Lung (tissue), 12 donors: ENCODE data around the gene TEDC1. TPM values are rescaled to one million over a fixed set of nuclear protein-coding genes. Genes with fewer than 3 reads are reported as not detected.

Source experiments
- ATAC-seq: fragments of 200-7000 bp; cut with Tn5 transposase; one replicate; pipeline ENCODE4 v1.9.1; 2020; ENCODE audit warnings: moderate number of reproducible peaks; ENCODE audit not compliant: insufficient read depth, low FRiP score
- DNase-seq, 3 donors: peaks; one replicate each; pipeline ENCODE4 v3.0.0-alpha.2; 2013 to 2017
- H3K27ac ChIP-seq, 2 donors: one replicate each; pipeline ENCODE4 v1.5.1; 2013; ENCODE audit warnings: mild to moderate bottlenecking in 2 of 2, moderate library complexity in 2 of 2, control low read depth in 1 of 2, inconsistent platforms in 1 of 2, low read depth in 1 of 2, low read length in 1 of 2
- H3K27me3 ChIP-seq, 3 donors: one replicate each; pipeline ENCODE4 v1.5.1; 2013; ENCODE audit warnings: low read length in 2 of 3; ENCODE audit not compliant: control insufficient read depth in 3 of 3, insufficient read depth in 3 of 3
- H3K36me3 ChIP-seq, 4 donors: one replicate each; pipeline ENCODE4 v1.5.1; 2013; ENCODE audit warnings: low read length in 4 of 4, mild to moderate bottlenecking in 1 of 4, moderate library complexity in 1 of 4; ENCODE audit not compliant: control insufficient read depth in 4 of 4, insufficient read depth in 4 of 4
- H3K4me1 ChIP-seq, 5 donors: one replicate each; pipeline ENCODE4 v1.5.1; 2013; ENCODE audit warnings: low read length in 5 of 5, mild to moderate bottlenecking in 2 of 5, moderate library complexity in 1 of 5; ENCODE audit not compliant: control insufficient read depth in 5 of 5, insufficient read depth in 5 of 5
- H3K4me3 ChIP-seq: one replicate; pipeline ENCODE4 v1.5.1; 2013; ENCODE audit warnings: mild to moderate bottlenecking, control low read depth, moderate library complexity
- H3K9ac ChIP-seq, 2 donors: one replicate each; pipeline ENCODE4 v1.5.1; 2013; ENCODE audit warnings: low read length in 2 of 2, control low read depth in 1 of 2; ENCODE audit not compliant: insufficient read depth in 1 of 2
- H3K9me3 ChIP-seq, 4 donors: one replicate each; pipeline ENCODE4 v1.5.1; 2013; ENCODE audit warnings: low read length in 3 of 4, mild to moderate bottlenecking in 1 of 4, moderate library complexity in 1 of 4; ENCODE audit not compliant: control insufficient read depth in 4 of 4, insufficient read depth in 3 of 4
- CTCF ChIP-seq: IDR thresholded peaks from 2 replicates; pipeline ENCODE4 v1.5.1; 2012; ENCODE audit warnings: mild to moderate bottlenecking; ENCODE audit errors: control extremely low read depth, extremely low read depth
- WGBS, 2 donors: extraction: QIAGEN DNeasy Blood & Tissue Kit; methylation state at CpG; one replicate each; pipeline ENCODE4 v1.1.7; 2013; 5-methylcytosine and 5-hydroxymethylcytosine counted together
- polyA plus RNA-seq, 2 donors: library from polyadenylated mRNA; stranded (reverse); fragments of 200-250 nt; gene quantifications; one replicate each; pipeline ENCODE4 v1.2.1, GENCODE V29; 2013
- total RNA-seq, 2 donors: library from RNA; depleted of rRNA in 1 of 2; stranded (reverse); fragments of >200 nt in 1 of 2; gene quantifications; one replicate each; pipeline ENCODE4 v1.2.1, GENCODE V29; 2014 to 2021
- donor health status: control.
- donor health status: control.
- donor health status: Bipolar disorder and iron deficiency.
- donor health status: healthy.
- donor health status: DM: yes; HTN: yes; CAD: no.

TEDC1 gene
- total and polyA plus RNA-seq, 4 donors, result 5.8 to 20.8 (median 14.4) TPM

GRCh38 chr14:105458571-105458970 lies 32.5 kb upstream of the TEDC1 start:
- H3K36me3 ChIP-seq, result peaks cover 2 to 64% (median 9%) of the 10 kb centered on the region in 4 donors
- no peak overlapping the region for H3K9ac ChIP-seq
- H3K4me3 ChIP-seq, result no peak overlapping the region
- no peaks in the 10 kb centered on the region for H3K9me3 ChIP-seq
- H3K27ac ChIP-seq, result no peak overlapping the region
- no peaks in the 10 kb centered on the region for H3K27me3 ChIP-seq
- H3K4me1 ChIP-seq, result no peaks in the 10 kb centered on the region
- ATAC-seq (no peak), DNase-seq (no peak)
- WGBS, 2 donors, result 90 to 92% methylated on average over 13 to 14 of the region's 14 CpGs
- no peak for TF ChIP-seq CTCF

- no peaks in the 10 kb centered on the region for H3K27me3 ChIP-seq
- DNase-seq (no peak), ATAC-seq (no peak)
- no peak for TF ChIP-seq CTCF
- H3K36me3 ChIP-seq, result peaks cover 2 to 70% (median 12%) of the 10 kb centered on the region in 4 donors
- H3K9me3 ChIP-seq, result no peaks in the 10 kb centered on the region
- WGBS, 2 donors, result 96 to 98% methylated on average over 17 of the region's 17 CpGs
- no peak overlapping the region for H3K9ac ChIP-seq
- no peaks in the 10 kb centered on the region for H3K4me1 ChIP-seq
- no peak overlapping the region for H3K27ac ChIP-seq
- H3K4me3 ChIP-seq, result no peak overlapping the region
These were observed 30.9 kb upstream of the TEDC1 start for GRCh38 chr14:105460116-105460515.

- WGBS, 2 donors, result 95 to 97% methylated on average over 17 of the region's 17 CpGs
- Histone ChIP-seq H3K36me3 (peaks cover 2 to 68% (median 15%) of the 10 kb centered on the region in 4 donors), H3K9ac (no peak overlapping the region), H3K27me3 (no peaks in the 10 kb centered on the region), H3K4me3 (no peak overlapping the region), H3K4me1 (peaks cover 0 to 3% (median 0%) of the 10 kb centered on the region in 5 donors), H3K9me3 (no peaks in the 10 kb centered on the region), H3K27ac (no peak overlapping the region)
- DNase-seq (no peak), ATAC-seq (no peak)
- TF ChIP-seq CTCF, result no peak
These were observed 30.4 kb upstream of the TEDC1 start for GRCh38 chr14:105460616-105461015.

- DNase-seq (no peak), ATAC-seq (no peak)
- Histone ChIP-seq H3K9me3 (no peaks in the 10 kb centered on the region), H3K4me1 (peaks cover 0 to 10% (median 4%) of the 10 kb centered on the region in 5 donors), H3K27ac (no peak overlapping the region), H3K4me3 (no peak overlapping the region), H3K27me3 (no peaks in the 10 kb centered on the region), H3K36me3 (peaks cover 2 to 67% (median 14%) of the 10 kb centered on the region in 4 donors), H3K9ac (no peak overlapping the region)
- WGBS, 2 donors, result 97 to 98% methylated on average over 18 of the region's 18 CpGs
- no peak for TF ChIP-seq CTCF
These were observed 29.1 kb upstream of the TEDC1 start for GRCh38 chr14:105461903-105462302.
